Astrocyte of the spinal cord (primary cell): ENCODE results near the gene HOXA6.
A peak's percentile ranks its signal among the peaks of the same experiment; 100 is the strongest.

Experiments
- DNase-seq: peaks from one replicate; pipeline ENCODE4 v3.0.0; 2011; ENCODE audit warnings: low read depth, low spot score
- H3K4me3 ChIP-seq: 2 replicates; pipeline ENCODE4 v1.5.1; 2011; ENCODE audit warnings: low read depth, mild to moderate bottlenecking, low read length, moderate library complexity
- in situ Hi-C: cut with HindIII; loops from 2 replicates; pipeline ENCODE4 v1.10.0; 2017; ENCODE audit warnings: low sequenced_read_pairs
- TF ChIP-seq, protein P1 (sequence below): IDR thresholded peaks from 2 replicates; pipeline ENCODE4 v1.5.1; 2012; ENCODE audit warnings: low read depth, mild to moderate bottlenecking, low read length, inconsistent platforms

Gene HOXA6

DNA sequence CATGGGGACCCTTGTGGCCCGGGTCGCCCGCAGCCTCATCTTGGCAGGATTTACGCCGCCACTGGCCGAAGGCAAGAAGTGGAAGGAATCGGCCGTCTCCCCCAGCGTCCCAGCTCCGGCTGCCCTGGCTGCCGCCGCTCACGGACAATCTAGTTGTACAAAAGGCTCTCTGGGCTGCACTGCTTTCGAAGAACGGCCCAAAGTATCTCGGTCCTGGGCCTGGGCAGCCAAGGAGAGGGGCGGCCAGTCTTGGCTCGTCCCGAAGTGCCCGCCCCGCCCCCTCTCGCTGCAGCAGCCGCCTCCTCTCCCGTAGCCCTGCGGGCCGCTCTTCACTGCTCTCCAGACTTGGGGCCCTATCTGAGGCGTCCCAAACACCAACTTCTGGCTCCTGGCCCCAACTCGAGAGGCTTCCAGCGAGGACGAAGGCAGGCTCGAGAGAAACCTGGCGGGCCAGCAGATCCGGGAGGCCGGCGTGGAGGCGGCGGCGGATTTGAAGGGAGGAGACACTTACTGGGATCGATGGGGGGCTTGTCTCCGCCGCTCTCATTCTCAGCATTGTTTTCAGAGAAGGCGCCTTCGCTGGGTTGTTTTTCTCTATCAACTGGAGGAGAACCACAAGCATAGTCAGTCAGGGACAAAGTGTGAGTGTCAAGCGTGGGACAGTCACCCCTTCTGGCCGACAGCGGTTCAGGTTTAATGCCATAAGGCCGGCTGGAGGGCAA lies 17.0 kb upstream of the HOXA6 start:
- in situ Hi-C loops = loop anchor here (25.0 kb wide), 1 partner anchor 777 kb away; no protein-coding TSS in a partner anchor
- TF ChIP-seq, protein P1, sequence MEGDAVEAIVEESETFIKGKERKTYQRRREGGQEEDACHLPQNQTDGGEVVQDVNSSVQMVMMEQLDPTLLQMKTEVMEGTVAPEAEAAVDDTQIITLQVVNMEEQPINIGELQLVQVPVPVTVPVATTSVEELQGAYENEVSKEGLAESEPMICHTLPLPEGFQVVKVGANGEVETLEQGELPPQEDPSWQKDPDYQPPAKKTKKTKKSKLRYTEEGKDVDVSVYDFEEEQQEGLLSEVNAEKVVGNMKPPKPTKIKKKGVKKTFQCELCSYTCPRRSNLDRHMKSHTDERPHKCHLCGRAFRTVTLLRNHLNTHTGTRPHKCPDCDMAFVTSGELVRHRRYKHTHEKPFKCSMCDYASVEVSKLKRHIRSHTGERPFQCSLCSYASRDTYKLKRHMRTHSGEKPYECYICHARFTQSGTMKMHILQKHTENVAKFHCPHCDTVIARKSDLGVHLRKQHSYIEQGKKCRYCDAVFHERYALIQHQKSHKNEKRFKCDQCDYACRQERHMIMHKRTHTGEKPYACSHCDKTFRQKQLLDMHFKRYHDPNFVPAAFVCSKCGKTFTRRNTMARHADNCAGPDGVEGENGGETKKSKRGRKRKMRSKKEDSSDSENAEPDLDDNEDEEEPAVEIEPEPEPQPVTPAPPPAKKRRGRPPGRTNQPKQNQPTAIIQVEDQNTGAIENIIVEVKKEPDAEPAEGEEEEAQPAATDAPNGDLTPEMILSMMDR = no peak
- H3K4me3 ChIP-seq = peak overlapping the region; percentile 47
- DNase-seq = no peak

DNA sequence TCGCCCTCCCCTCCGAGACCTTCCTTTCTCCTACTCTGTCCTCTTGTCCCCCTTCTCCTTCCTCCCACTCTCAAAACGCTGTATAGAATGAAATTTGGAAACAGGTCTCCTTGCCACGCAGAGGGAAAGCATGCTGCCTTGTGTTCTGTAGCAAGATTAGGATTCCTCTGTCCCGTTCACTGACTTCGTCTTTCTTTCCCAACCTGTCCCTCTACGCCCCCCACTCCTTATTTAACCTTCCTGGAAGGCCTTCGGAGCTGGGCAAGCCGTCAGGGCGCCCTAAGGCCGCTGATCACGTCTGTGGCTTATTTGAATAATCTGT lies 16.4 kb upstream of the HOXA6 start:
- TF ChIP-seq, protein P1 = no peak
- DNase-seq = no peak
- H3K4me3 ChIP-seq = peak overlapping the region; percentile 47
- in situ Hi-C loops = loop anchor here (25.0 kb wide), 1 partner anchor 777 kb away; no protein-coding TSS in a partner anchor

DNA sequence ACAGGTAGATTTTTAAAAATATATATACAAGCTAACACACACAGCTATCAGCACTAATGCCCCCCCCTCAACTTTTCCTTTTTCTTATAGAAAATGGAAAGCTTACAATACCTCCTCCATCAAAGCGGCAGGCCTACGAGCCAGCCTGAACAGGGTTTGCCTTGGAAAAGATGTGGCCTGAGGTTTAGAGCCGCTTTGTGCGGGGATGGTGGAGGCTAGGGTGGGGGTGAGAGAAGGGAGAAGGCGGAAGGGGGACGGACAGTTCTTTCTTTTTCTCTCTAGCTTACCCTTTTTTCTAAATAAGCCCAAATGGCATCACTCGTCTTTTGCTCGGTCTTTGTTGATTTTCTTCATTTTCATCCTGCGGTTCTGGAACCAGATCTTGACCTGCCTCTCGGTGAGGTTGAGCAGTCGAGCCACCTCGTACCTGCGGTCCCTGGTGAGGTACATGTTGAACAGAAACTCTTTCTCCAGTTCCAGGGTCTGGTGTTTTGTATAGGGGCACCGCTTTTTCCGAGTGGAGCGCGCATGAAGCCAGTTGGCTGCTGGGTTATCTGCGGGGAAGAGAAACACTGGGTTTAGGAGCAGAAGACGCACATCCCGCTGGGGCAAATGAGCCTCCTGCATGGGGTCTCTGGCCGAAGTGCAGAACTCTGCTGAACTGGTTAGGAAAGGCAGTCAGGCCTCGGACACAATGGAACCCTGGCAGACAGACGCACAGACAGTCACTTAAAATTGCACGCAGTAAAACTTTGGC lies 15.9 kb upstream of the HOXA6 start:
- H3K4me3 ChIP-seq = peak overlapping the region; percentile 47
- in situ Hi-C loops = loop anchor here (25.0 kb wide), 1 partner anchor 776 kb away; no protein-coding TSS in a partner anchor
- no peak for DNase-seq
- TF ChIP-seq, protein P1 = no peak

GRCh38 chr7:27162561-27163287 lies 15.2 kb upstream of the HOXA6 start:
- peak overlapping the region; percentile 47 for H3K4me3 ChIP-seq
- no peak for DNase-seq
- in situ Hi-C loops = loop anchor here (25.0 kb wide), 1 partner anchor 775 kb away; no protein-coding TSS in a partner anchor
- TF ChIP-seq, protein P1 = no peak

GRCh38 chr7:27161721-27162560 lies 14.4 kb upstream of the HOXA6 start:
- in situ Hi-C loops = loop anchor here (25.0 kb wide), 1 partner anchor 775 kb away; no protein-coding TSS in a partner anchor
- H3K4me3 ChIP-seq = peak overlapping the region; percentile 47
- TF ChIP-seq, protein P1 = no peak
- DNase-seq = no peak

DNA sequence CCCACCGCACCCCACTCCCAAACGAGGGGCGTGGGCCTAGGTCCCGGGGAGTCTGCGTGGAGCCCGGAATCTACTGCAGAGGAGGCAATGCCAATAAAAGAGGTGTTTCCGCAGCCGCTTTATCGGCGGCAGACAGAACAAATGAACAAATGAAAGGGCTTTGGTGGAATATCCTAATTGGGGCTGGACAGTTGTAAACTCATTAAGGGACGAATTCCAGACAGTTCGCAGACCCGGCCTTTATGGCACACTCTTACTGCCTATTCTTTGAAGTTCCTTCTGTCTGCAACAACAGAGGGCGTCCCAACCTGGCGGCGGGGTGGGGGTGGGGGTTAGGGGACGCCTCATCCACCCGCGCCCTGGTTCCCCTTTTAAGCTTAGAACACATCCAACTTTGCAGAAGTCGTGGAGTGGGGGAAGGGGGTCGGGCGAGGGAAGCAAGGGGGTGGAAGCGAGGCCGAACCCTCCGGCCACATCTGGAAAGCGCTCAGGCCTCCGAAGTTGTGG lies 13.7 kb upstream of the HOXA6 start:
- TF ChIP-seq, protein P1 = no peak
- no peak for DNase-seq
- in situ Hi-C loops = loop anchor here (25.0 kb wide), 1 partner anchor 774 kb away; no protein-coding TSS in a partner anchor
- peak overlapping the region; percentile 48 for H3K4me3 ChIP-seq
